GM18870 (cell line): Measurements from ENCODE around the gene LRRC53.

Experiments used
- ATAC-seq: cut with Tn5 transposase; IDR thresholded peaks from one replicate; pipeline ENCODE4 v1.9.1; 2021; ENCODE audit warnings: moderate library complexity; ENCODE audit not compliant: unreplicated experiment

The LRRC53 gene

GRCh38 chr1:74504125-74504932 is 8.1 kb downstream of the LRRC53 start:
- ATAC-seq, result peak; percentile 91

GRCh38 chr1:74502858-74503257 is 9.6 kb downstream of the LRRC53 start:
- no peak for ATAC-seq

GRCh38 chr1:74502432-74502831 is 10.0 kb downstream of the LRRC53 start:
- no peak for ATAC-seq

GRCh38 chr1:74498901-74499300 is 13.5 kb downstream of the LRRC53 start:
- ATAC-seq, result no peak

GRCh38 chr1:74496669-74497068 is 15.7 kb downstream of the LRRC53 start:
- no peak for ATAC-seq

GRCh38 chr1:74486036-74486435 is 26.4 kb downstream of the LRRC53 start:
- no peak for ATAC-seq

GRCh38 chr1:74485622-74486021 is 26.8 kb downstream of the LRRC53 start:
- ATAC-seq, result no peak

GRCh38 chr1:74481607-74482006 is 30.8 kb downstream of the LRRC53 start:
- no peak for ATAC-seq

- no peak for ATAC-seq
These were observed 32.3 kb downstream of the LRRC53 start for GRCh38 chr1:74480068-74480467.

GRCh38 chr1:74478979-74479378 is 33.4 kb downstream of the LRRC53 start:
- no peak for ATAC-seq

GRCh38 chr1:74474585-74474984 is 37.8 kb downstream of the LRRC53 start:
- no peak for ATAC-seq

- no peak for ATAC-seq
These were observed 40.9 kb downstream of the LRRC53 start for GRCh38 chr1:74471470-74471869.

- no peak for ATAC-seq
These were observed 41.5 kb downstream of the LRRC53 start for GRCh38 chr1:74470936-74471335.

GRCh38 chr1:74470251-74470650 is 42.2 kb downstream of the LRRC53 start:
- no peak for ATAC-seq

- no peak for ATAC-seq
These were observed 43.3 kb downstream of the LRRC53 start for GRCh38 chr1:74468982-74469603.

- no peak for ATAC-seq
These were observed 44.5 kb downstream of the LRRC53 start for GRCh38 chr1:74467786-74468377.

GRCh38 chr1:74465193-74465681 is 47.2 kb downstream of the LRRC53 start:
- ATAC-seq, result no peak

- ATAC-seq, result no peak
These were observed 48.4 kb downstream of the LRRC53 start for GRCh38 chr1:74464037-74464436.

GRCh38 chr1:74463333-74463988 is 49.0 kb downstream of the LRRC53 start:
- ATAC-seq, result peak; percentile 97

GRCh38 chr1:74457253-74457652 is 55.2 kb downstream of the LRRC53 start:
- no peak for ATAC-seq

GRCh38 chr1:74455390-74455789 is 57.0 kb downstream of the LRRC53 start:
- no peak for ATAC-seq
